ENCODE measurements around the gene PADI3. TPM values are rescaled to one million over a fixed set of nuclear protein-coding genes. Genes with fewer than 3 reads are reported as not detected.
A peak's percentile ranks its signal among the peaks of the same experiment; 100 is the strongest.

The PADI3 gene
- polyA plus RNA-seq, 3 donors, result 0.01 TPM; not detected in 2

DNA sequence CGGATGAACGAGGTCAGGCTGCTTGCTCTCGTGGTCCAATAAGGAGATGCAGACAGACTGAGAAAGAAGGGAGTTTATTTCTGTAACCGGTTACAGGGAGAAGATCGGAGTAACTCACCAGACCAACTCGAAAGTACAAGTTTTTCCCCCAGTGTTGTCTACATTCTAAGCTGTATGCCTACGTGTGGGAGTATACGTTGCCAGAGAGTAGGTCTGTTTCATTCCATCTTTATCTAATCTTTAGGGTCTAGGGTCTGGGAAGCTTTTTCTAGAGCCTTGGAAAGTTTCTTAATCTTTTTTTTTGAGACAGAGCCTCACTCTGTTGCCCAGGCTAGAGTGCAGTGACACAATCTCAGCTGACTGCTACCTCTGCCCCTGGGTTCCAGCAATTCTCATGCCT lies 48.7 kb upstream of the PADI3 start:
- Mint-ChIP-seq H3K4me3 (peak overlapping the region in 1 of 2 donors; percentile 7), H3K36me3 (peaks cover 0 to 1% of the 10 kb centered on the region in 2 donors), H3K27ac (no peak overlapping the region), H3K27me3 (ENCODE audit: low read depth in 3 of 3) (peaks cover 1 to 11% (median 10%) of the 10 kb centered on the region in 3 donors), H3K4me1 (peaks cover 10% of the 10 kb centered on the region), H3K9me3 (peaks cover 0 to 2% (median 0%) of the 10 kb centered on the region in 7 donors)
- Histone ChIP-seq H3K79me2 (ENCODE audit: insufficient read depth, low read length) (no peaks in the 10 kb centered on the region), H3K4me3 (replicated peaks in 1 of 3; ENCODE audit: low read depth in 2 of 3, low read length in 3 of 3) (no peak overlapping the region), H3K4me2 (replicated peaks; ENCODE audit: extremely low read depth, low read length, poor library complexity, severe bottlenecking) (no peak overlapping the region), H3K9ac (ENCODE audit: insufficient read depth, low read length, poor library complexity, severe bottlenecking) (no peak overlapping the region), H3K27me3 (ENCODE audit: control insufficient read depth in 2 of 2, insufficient read depth in 2 of 2, low read length in 2 of 2) (no peaks in the 10 kb centered on the region), H3K9me3 (replicated peaks in 1 of 2; ENCODE audit: control insufficient read depth in 1 of 2, insufficient read depth in 1 of 2, low read length in 2 of 2) (no peaks in the 10 kb centered on the region), H2AFZ (ENCODE audit: insufficient read depth, low read depth, low read length, poor library complexity, severe bottlenecking) (no peak overlapping the region), H3K27ac (ENCODE audit: low read depth in 1 of 2, low read length in 2 of 2) (no peak overlapping the region), H3K36me3 (replicated peaks in 1 of 2; ENCODE audit: control insufficient read depth in 1 of 2, insufficient read depth in 2 of 2, low read length in 2 of 2) (no peaks in the 10 kb centered on the region), H4K20me1 (ENCODE audit: insufficient read depth, low read length) (no peaks in the 10 kb centered on the region), H3K4me1 (ENCODE audit: control insufficient read depth in 1 of 2, insufficient read depth in 2 of 2, low read length in 2 of 2) (peaks cover 0 to 7% of the 10 kb centered on the region in 2 donors)
- 100% methylated on average over 1 of the region's 8 CpGs for WGBS (ENCODE audit: insufficient coverage)
- no peak for TF ChIP-seq CTCF (IDR thresholded peaks at IDR 0.05)
- DNase-seq, result no peak
- intact Hi-C loops (cut with micrococcal nuclease), result no loop called here

DNA sequence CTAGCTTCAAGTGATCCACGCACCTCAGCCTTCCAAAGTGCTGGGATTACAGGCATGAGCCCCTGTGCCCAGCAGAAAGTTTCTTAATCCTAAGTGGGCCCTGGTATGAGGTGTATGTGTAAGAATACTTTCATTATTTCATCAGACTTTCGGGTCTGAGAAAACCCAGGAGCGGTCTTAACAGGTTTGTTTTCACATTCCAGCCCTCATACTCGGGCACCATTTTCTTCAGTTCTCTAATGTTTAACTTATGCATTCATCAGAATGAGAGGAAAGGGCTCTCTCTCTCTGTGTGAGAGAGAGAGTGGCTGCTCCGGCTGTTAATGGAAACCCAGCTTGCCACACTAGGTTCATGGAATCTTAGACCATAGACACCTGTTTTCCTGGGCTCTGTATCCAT lies 48.1 kb upstream of the PADI3 start:
- intact Hi-C loops (cut with micrococcal nuclease), result no loop called here
- Histone ChIP-seq H3K79me2 (ENCODE audit: insufficient read depth, low read length) (no peaks in the 10 kb centered on the region), H3K9ac (ENCODE audit: insufficient read depth, low read length, poor library complexity, severe bottlenecking) (no peak overlapping the region), H3K36me3 (replicated peaks in 1 of 2; ENCODE audit: control insufficient read depth in 1 of 2, insufficient read depth in 2 of 2, low read length in 2 of 2) (no peaks in the 10 kb centered on the region), H3K4me3 (replicated peaks in 1 of 3; ENCODE audit: low read depth in 2 of 3, low read length in 3 of 3) (no peak overlapping the region), H3K27me3 (ENCODE audit: control insufficient read depth in 2 of 2, insufficient read depth in 2 of 2, low read length in 2 of 2) (no peaks in the 10 kb centered on the region), H4K20me1 (ENCODE audit: insufficient read depth, low read length) (no peaks in the 10 kb centered on the region), H3K27ac (ENCODE audit: low read depth in 1 of 2, low read length in 2 of 2) (no peak overlapping the region), H3K4me1 (ENCODE audit: control insufficient read depth in 1 of 2, insufficient read depth in 2 of 2, low read length in 2 of 2) (peaks cover 0 to 7% of the 10 kb centered on the region in 2 donors), H3K9me3 (replicated peaks in 1 of 2; ENCODE audit: control insufficient read depth in 1 of 2, insufficient read depth in 1 of 2, low read length in 2 of 2) (no peaks in the 10 kb centered on the region), H2AFZ (ENCODE audit: insufficient read depth, low read depth, low read length, poor library complexity, severe bottlenecking) (no peak overlapping the region), H3K4me2 (replicated peaks; ENCODE audit: extremely low read depth, low read length, poor library complexity, severe bottlenecking) (no peak overlapping the region)
- Mint-ChIP-seq H3K4me1 (peaks cover 8% of the 10 kb centered on the region), H3K4me3 (no peak overlapping the region), H3K9me3 (peaks cover 0 to 2% (median 0%) of the 10 kb centered on the region in 7 donors), H3K27ac (no peak overlapping the region), H3K36me3 (peaks cover 0 to 4% of the 10 kb centered on the region in 2 donors), H3K27me3 (ENCODE audit: low read depth in 3 of 3) (peaks cover 1 to 11% (median 10%) of the 10 kb centered on the region in 3 donors)
- no peak for TF ChIP-seq CTCF (IDR thresholded peaks at IDR 0.05)
- WGBS (ENCODE audit: insufficient coverage), result 100% methylated on average over 1 of the region's 5 CpGs
- no peak for DNase-seq

Measured in CD14-positive monocyte (primary cell).